Ascending aorta (tissue), 2 donors: Measurements from ENCODE around the gene PTPN9. TPM values are rescaled to one million over a fixed set of nuclear protein-coding genes. Genes with fewer than 3 reads are reported as not detected.

Experiments used
- DNase-seq, 2 donors: peaks; one replicate each; pipeline ENCODE4 v3.0.0-alpha.2; 2019; ENCODE audit warnings: low spot score in 2 of 2
- H3K27ac ChIP-seq, 2 donors: fragments of 200-600 bp; sonication (generic); one replicate each; pipeline ENCODE4 v1.5.1; 2016 to 2017; ENCODE audit warnings: mild to moderate bottlenecking in 1 of 2
- H3K27me3 ChIP-seq: fragments of 200-600 bp; sonication (generic); one replicate; pipeline ENCODE4 v1.5.1; 2017
- H3K36me3 ChIP-seq, 2 donors: fragments of 200-600 bp; sonication (generic); one replicate each; pipeline ENCODE4 v1.5.1; 2016
- H3K4me1 ChIP-seq, 2 donors: fragments of 200-600 bp; sonication (generic); one replicate each; pipeline ENCODE4 v1.5.1; 2016 to 2017; ENCODE audit warnings: mild to moderate bottlenecking in 1 of 2
- H3K4me3 ChIP-seq, 2 donors: fragments of 200-600 bp; sonication (generic); one replicate each; pipeline ENCODE4 v1.5.1; 2016 to 2017; ENCODE audit warnings: mild to moderate bottlenecking in 1 of 2
- H3K9me3 ChIP-seq, 2 donors: fragments of 200-600 bp; sonication (generic); one replicate each; pipeline ENCODE4 v1.5.1; 2016
- intact Hi-C: fragments of 100-400 bp; cut with DNase I; formaldehyde crosslinking; loops from one replicate; pipeline ENCODE4 v1.15.1; 2023
- total RNA-seq: library from RNA; depleted of rRNA; stranded (reverse); fragments of >200 nt; gene quantifications from one replicate; pipeline ENCODE4 v1.1.0, GENCODE V29; 2016
- TF ChIP-seq, protein P1 (sequence below), 3 experiments: fragments of 200-600 bp in 2 of 3; fragments of 450-650 bp in 1 of 3; sonication (generic) in 2 of 3; IDR thresholded peaks; one replicate each; pipeline ENCODE4 v1.5.1; 2016 to 2019; ENCODE audit warnings: antibody characterized with exemption in 3 of 3, mild to moderate bottlenecking in 1 of 3, moderate library complexity in 1 of 3

PTPN9 gene
- total RNA-seq, 1 donor from 2014 or later = 7.1 TPM

- Histone ChIP-seq H3K4me1 (no peaks in the 10 kb centered on the region), H3K27ac (no peak overlapping the region), H3K9me3 (no peaks in the 10 kb centered on the region), H3K36me3 (peaks cover 27 to 67% of the 10 kb centered on the region in 2 donors), H3K27me3 (no peaks in the 10 kb centered on the region), H3K4me3 (no peak overlapping the region)
- intact Hi-C loops = no loop called here
- DNase-seq = no peak
- TF ChIP-seq, protein P1, sequence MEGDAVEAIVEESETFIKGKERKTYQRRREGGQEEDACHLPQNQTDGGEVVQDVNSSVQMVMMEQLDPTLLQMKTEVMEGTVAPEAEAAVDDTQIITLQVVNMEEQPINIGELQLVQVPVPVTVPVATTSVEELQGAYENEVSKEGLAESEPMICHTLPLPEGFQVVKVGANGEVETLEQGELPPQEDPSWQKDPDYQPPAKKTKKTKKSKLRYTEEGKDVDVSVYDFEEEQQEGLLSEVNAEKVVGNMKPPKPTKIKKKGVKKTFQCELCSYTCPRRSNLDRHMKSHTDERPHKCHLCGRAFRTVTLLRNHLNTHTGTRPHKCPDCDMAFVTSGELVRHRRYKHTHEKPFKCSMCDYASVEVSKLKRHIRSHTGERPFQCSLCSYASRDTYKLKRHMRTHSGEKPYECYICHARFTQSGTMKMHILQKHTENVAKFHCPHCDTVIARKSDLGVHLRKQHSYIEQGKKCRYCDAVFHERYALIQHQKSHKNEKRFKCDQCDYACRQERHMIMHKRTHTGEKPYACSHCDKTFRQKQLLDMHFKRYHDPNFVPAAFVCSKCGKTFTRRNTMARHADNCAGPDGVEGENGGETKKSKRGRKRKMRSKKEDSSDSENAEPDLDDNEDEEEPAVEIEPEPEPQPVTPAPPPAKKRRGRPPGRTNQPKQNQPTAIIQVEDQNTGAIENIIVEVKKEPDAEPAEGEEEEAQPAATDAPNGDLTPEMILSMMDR (IDR thresholded peaks at IDR 0.05) = no peak
These were observed 19.2 kb upstream of the PTPN9 start for GRCh38 chr15:75598361-75598760.

GRCh38 chr15:75597667-75598341 lies 18.7 kb upstream of the PTPN9 start:
- Histone ChIP-seq H3K27ac (no peak overlapping the region), H3K9me3 (no peaks in the 10 kb centered on the region), H3K27me3 (no peaks in the 10 kb centered on the region), H3K36me3 (peaks cover 27 to 67% of the 10 kb centered on the region in 2 donors), H3K4me1 (no peaks in the 10 kb centered on the region), H3K4me3 (no peak overlapping the region)
- intact Hi-C loops = no loop called here
- TF ChIP-seq, protein P1 (IDR thresholded peaks at IDR 0.05) = peak in 2 of 3 experiments; percentile 17 to 42
- peak in 1 of 2 donors; percentile 52 for DNase-seq

GRCh38 chr15:75596703-75597345 lies 17.7 kb upstream of the PTPN9 start:
- Histone ChIP-seq H3K4me3 (no peak overlapping the region), H3K36me3 (peaks cover 27 to 65% of the 10 kb centered on the region in 2 donors), H3K27ac (no peak overlapping the region), H3K4me1 (no peaks in the 10 kb centered on the region), H3K9me3 (no peaks in the 10 kb centered on the region), H3K27me3 (no peaks in the 10 kb centered on the region)
- peak in 1 of 2 donors; percentile 15 for DNase-seq
- TF ChIP-seq, protein P1 (IDR thresholded peaks at IDR 0.05) = no peak
- intact Hi-C loops = no loop called here

GRCh38 chr15:75594276-75594675 lies 15.2 kb upstream of the PTPN9 start:
- H3K36me3 ChIP-seq = peaks cover 11 to 45% of the 10 kb centered on the region in 2 donors
- H3K27ac ChIP-seq = no peak overlapping the region

DNA sequence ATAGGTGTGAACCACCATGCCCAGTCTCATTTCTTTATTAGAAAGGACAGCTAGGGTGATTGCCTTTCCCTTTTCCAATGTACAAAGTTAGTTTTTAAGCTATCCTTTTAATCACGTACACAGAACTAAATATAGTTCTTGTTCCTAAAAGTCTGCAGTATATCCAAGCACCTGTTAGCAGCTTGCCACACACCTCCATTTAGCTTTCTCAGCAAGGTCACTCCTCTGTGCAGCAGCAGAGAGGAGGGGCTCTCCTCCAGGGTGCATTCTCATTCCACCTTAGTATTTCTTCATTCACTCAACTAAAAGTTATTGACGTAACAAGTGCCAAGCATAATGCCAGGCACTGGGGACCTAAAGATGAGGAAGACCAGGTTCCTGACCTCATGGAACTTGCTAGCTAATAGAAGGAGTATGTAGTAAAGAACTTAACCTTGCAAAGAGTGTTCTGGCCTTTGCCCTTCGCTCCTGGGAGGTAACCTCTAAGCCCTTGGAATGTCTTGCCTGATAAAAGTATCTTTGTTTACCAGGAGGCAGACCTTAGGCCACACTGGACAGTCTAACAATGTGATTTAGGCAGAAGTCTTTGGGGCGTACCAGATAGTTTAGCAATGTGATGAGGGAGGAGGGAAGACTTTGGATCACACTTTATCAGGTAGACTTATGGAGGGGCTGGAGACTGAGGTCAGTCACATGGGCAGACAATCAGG lies 12.7 kb upstream of the PTPN9 start:
- H3K36me3 ChIP-seq = peaks cover 5 to 22% of the 10 kb centered on the region in 2 donors
- intact Hi-C loops = no loop called here
- no peak overlapping the region for H3K27ac ChIP-seq
- TF ChIP-seq, protein P1 (IDR thresholded peaks at IDR 0.05) = no peak
- no peak overlapping the region for H3K4me3 ChIP-seq
- H3K27me3 ChIP-seq = no peaks in the 10 kb centered on the region
- DNase-seq = peak in 1 of 2 donors; percentile 22
- H3K4me1 ChIP-seq = no peaks in the 10 kb centered on the region
- H3K9me3 ChIP-seq = no peaks in the 10 kb centered on the region

More at GRCh38 chr15:75594276-75594675, 15.2 kb upstream of the PTPN9 start:
- no peak overlapping the region for H3K4me3 ChIP-seq
- TF ChIP-seq, protein P1 (IDR thresholded peaks at IDR 0.05) = no peak
- no peaks in the 10 kb centered on the region for H3K27me3 ChIP-seq
- DNase-seq = peak in 1 of 2 donors; percentile 22
- H3K4me1 ChIP-seq = no peaks in the 10 kb centered on the region
- no peaks in the 10 kb centered on the region for H3K9me3 ChIP-seq
- intact Hi-C loops = no loop called here
